Measurements from ENCODE around the gene TAAR6.
A peak's percentile ranks its signal among the peaks of the same experiment; 100 is the strongest.
"Not testable (repeated sequence)": the region's sequence is repeated elsewhere in the genome, so short reads cannot be mapped to it uniquely, and the experiment has no call there.

Gene TAAR6, protein sequence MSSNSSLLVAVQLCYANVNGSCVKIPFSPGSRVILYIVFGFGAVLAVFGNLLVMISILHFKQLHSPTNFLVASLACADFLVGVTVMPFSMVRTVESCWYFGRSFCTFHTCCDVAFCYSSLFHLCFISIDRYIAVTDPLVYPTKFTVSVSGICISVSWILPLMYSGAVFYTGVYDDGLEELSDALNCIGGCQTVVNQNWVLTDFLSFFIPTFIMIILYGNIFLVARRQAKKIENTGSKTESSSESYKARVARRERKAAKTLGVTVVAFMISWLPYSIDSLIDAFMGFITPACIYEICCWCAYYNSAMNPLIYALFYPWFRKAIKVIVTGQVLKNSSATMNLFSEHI

DNA sequence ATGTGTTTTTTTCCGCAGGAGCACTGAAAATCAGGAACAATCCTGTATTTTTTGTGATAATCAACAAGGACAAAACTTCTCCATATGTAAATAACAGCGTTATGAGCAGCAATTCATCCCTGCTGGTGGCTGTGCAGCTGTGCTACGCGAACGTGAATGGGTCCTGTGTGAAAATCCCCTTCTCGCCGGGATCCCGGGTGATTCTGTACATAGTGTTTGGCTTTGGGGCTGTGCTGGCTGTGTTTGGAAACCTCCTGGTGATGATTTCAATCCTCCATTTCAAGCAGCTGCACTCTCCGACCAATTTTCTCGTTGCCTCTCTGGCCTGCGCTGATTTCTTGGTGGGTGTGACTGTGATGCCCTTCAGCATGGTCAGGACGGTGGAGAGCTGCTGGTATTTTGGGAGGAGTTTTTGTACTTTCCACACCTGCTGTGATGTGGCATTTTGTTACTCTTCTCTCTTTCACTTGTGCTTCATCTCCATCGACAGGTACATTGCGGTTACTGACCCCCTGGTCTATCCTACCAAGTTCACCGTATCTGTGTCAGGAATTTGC, at the start of gene TAAR6:
TAAR6 (plus strand) TSS at position 102 of the 557 bp plus-strand sequence; CDS start at position 102, 0 bp downstream.
- no peak for DNase-seq

DNA sequence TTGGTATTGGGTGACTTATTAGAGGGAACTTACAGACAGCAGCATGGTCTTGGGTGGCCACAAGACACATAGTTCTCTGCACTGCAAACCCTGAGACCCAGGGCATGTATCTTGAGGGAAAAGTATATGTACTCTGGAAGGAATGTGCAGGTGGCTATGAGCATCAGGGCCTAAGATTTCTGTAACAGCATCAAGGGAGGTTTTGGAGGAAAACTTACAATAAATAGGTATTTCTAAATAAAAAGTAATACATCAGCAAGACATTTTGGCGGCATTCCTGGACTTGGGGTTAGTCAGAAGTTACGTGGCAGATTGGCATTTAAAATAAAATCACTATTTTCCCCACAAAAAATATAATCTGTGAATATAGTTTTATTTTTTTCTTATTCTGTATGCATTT, 49.2 kb upstream of the TAAR6 start:
- no peak for DNase-seq

DNA sequence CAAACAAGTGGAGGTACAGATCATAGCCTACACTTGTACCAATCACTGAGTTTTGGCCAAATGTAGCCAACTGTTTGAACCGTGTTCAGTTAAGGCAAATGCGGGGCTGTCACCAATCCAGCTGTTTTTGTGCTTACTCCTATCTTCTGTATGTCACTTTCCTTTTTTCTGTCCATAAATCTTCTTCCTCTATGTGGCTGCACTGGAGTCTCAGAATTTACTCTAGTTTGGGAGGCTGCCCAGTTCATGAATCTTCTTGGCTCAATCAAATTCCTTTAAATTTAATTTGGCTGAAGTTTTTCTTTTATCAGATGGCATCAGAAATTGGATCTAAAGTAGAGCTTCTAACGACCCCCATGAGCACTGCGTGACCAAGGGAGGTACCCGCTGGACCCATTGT, 45.5 kb upstream of the TAAR6 start:
- no peak for DNase-seq

DNA sequence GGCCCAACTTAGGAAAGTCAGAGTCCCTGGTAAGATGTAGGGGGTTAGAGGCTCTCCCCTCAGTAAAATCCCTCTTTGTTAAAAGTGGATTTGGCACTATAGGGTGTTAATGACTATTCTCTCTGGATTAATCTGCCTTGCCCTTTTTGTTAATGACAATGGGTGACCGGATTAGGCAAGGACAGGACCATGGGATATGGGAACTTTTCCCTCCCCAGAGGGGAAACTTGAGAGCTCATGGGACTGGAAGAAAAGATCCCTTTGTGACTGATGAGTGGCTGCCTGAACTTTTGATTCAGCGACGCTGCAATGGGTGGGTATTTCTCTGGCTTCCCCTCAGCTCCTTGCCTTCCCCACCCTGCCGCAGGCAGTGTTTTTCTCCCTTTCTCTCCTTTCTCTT, 44.3 kb upstream of the TAAR6 start:
- no peak for DNase-seq

DNA sequence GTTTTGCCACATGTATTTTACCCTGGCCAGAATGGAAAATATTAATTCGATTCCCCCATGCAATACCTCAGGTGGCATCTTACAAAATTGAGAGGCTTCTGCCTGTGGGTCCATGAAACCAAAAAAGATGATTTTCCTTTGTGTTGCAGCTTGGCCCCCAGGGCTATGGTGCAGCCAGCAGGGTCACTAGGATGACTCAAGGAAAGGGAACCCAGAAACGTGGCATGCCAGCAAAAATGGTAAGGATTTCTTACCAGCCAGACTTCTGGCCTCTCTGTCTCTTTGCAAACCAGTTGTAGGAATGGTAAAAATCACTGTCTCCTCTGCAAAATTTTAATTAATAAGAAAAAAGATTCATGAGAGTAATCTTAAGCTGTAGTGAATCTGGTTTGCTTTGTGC, 43.7 kb upstream of the TAAR6 start:
- DNase-seq, result no peak

DNA sequence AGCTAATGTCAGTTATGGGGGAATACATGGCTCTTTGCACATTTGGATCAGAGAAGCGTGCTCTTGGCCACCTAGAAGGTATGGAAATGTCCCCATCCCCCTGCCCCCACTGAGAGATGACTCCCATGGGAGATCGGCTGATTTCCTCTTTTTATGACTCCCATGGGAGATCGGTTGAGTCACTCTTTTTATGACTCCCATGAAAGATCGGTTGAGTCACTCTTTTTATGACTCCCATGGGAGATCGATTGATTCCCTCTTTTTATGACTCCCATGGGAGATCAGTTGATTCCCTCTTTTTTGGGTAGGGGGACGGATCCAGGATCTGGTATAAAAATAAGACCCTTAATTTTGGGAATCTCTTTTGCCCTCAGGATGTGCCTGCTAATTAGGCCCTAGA, 42.3 kb upstream of the TAAR6 start:
- no peak for DNase-seq

DNA sequence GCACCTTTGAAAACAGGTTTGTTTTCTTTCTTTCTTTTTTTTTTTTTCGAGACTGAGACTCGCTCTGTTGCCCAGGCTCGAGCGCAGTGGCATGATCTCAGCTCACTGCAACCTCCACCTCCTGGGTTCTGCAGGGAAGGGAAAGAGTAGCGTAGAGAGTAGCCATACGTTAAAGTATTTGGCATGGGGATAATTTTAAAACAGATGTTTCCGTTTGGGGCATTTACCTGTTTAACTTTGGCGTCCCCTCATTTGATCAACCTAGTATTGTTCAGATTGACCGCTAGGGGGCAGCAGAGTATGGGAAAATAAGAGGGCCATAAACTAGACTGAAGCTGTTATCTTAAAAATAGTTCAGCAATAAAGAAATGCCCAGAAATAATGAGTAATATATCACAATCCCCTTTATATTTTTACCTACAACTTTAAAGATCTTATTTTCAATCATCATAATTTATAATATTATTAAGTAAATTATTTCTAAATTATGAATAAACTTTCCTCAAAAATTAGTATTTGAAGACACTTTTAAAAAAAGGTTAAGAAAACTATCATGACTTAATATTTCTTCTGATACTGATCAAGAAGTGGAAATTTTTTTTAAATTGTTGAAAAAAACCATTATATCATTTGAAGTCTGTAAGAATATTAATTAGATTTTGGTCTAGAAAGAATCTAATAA, 39.7 kb upstream of the TAAR6 start:
- peak; percentile 45 for DNase-seq

DNA sequence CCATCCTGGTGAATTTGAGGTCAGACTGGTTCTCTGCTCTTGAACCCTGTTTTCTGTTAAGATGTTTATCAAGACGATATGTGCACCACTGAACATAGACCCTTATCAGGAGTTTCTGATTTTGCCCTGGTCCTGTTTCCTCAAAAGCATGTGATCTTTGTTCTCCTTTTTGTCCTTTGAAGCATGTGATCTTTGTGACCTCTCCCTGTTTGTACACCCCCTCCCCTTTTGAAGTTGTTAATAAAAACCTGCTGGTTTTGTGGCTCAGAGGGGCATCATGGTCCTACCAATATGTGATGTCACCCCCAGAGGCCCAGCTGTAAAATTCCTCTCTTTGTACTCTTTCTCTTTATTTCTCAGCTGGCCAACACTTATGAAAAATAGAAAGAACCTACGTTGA, 35.6 kb upstream of the TAAR6 start:
- not testable (repeated sequence) for DNase-seq

DNA sequence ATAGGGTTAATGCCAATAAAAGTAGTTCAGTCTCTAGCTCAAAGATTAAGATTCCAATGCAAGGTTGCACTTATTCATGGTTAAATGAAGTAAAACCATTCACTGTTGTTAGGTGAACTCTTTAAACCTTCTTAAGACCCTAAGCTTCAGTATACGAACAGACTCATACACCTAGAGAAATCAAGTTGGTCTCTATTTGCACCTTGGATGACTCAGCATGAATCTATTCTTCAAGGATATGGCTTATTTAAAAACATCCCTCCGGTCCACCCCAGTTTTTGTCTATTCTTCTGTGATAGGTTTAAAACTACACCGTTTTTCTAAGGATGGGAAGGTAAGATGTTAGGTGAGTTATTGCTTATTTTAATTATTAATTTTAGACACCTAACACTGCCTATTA, 33.0 kb upstream of the TAAR6 start:
- DNase-seq, result no peak

DNA sequence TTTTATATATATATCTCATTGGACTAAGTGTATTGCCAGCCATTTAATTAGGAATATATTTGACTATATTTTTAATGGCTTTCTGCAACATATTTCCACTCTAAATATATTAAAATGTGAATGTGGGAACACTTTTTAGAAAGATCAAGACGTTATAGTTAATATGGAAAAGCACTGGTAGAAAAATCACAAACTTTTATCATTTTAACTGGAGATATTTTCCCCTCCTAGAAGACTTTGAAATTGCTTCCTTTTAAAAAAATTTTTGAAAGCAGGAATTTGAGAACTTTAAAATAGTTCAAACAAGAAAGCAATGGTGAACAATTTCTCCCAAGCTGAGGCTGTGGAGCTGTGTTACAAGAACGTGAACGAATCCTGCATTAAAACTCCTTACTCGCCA, 32.1 kb upstream of the TAAR6 start, which contains the start of gene TAAR9:
TAAR9 (plus strand) TSS at position 301 of the 400 bp plus-strand sequence; CDS start at position 314, 13 bp downstream.
- DNase-seq, result no peak

DNA sequence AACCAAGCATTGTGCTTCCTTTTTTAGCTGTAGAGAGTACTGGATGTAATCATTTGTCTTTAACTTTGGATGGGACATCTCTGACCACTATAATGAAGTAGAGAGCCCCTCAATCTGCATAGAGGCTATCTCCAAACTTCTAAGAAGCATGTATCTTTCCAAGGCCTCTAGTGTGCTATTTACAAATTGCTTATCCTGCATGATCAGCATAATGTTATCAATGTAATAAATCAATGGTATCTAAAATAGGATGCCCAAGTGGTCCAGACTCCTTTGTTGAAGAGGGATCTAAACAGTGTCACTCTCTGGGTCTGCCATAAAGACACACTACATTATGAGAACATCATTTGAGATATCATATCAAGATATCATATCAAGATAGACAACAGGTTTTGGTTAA, 25.3 kb upstream of the TAAR6 start:
- no peak for DNase-seq

DNA sequence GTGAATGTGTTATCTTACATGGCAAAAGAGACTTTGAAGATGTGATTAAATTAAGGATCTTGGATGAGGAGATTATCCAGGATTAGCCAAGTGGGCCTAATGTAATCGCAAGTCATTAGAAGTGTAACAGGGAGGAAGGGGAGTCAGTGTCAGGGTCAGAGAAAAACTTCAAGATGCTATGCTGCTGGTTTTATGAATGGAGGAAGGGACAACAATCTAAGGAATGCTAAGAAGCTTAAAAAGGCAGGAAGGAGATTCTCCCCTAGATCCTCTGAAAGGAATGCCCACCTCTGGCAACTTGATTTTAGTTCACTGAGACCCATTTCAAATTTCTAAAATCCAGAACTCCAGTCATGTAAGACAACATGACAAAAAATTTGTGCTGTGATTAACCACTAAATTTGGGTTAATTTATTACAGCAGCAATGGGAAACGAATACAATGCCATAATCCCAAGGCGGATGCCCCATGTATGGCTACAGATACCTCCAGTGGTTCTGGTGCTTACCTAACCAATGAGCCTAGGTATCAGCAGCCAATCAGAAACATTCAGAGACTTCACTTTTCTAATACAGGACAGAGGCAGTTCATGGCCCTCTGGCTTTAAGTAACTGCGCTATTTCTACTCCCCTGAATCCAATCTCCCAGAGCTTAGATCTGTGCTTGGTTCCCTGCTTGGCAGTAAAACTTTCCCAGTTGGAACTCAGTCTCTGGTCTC, 21.2 kb upstream of the TAAR6 start:
- DNase-seq, result no peak

DNA sequence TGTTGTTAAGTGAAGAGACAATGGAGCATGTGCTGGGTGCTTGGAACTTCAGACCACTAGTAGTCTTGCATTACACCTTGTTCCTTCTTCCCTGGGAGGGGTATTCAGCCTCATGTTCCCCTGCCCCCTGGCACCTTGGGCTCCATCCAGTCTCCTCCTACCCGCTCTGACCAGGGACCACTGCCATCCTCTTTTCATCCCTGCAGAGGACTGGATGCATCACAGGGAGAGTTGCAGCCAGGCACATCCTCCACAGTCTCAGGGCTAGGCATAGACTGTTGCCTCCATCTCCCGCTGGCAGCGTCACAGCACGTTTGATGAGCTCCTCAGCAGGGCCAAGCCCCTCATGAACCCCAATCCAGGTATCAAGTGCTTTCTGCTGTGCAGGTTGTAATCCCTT, 18.9 kb upstream of the TAAR6 start:
- DNase-seq, result no peak

DNA sequence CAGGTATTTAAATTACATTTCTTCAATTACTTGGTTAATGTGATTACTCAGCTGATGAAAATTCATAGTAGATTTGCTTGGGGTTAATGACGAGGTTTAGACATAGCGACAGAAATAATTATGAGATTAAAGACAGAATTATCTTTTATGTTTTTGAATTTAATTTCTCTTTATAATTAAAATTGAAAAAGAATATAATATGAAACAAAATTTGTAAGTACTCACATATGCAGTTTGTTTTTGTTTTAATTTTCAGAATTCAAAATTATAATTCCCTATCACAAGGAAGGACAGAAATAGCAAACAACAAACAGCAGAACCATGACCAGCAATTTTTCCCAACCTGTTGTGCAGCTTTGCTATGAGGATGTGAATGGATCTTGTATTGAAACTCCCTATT, 17.8 kb upstream of the TAAR6 start, which contains the start of gene TAAR8:
TAAR8 (plus strand) TSS at position 301 of the 400 bp plus-strand sequence; CDS start at position 322, 21 bp downstream.
- DNase-seq, result no peak

DNA sequence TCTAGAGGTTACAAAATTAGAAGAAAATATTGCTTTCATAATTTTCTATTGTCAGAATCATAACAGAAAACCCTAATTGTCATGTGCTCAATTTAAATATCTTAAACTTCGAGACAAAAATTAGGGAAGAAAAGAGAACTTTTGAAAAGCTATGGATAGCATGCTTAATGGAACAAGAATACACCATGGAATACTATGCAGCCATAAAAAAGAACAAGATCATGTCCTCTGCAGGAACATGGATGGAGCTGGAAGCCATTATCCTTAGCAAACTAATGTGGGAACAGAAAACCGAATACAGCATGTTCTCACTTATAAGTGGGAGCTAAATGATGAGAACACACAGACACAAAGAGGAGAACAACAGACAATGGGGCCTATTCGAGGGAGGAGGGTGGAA, 10.0 kb upstream of the TAAR6 start:
- DNase-seq, result not testable (repeated sequence)

DNA sequence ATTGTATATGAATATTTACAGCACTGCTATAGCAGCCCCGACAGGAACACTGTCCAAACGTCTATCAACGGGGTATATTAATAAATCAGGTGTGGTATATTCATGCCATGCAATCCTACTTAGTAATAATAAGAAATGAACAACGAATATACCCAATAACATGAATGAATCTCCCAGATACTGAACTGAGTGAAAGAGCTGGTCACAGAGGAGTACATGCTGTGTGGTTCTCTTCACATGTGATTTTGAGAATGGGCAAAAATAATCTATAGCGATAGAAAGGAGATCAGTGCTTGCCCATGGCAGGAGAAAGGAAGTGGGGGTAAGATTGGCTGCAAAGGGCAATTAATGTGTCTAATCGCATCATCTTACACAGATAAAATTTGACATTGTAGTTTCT, 3.7 kb upstream of the TAAR6 start:
- no peak for DNase-seq

DNA sequence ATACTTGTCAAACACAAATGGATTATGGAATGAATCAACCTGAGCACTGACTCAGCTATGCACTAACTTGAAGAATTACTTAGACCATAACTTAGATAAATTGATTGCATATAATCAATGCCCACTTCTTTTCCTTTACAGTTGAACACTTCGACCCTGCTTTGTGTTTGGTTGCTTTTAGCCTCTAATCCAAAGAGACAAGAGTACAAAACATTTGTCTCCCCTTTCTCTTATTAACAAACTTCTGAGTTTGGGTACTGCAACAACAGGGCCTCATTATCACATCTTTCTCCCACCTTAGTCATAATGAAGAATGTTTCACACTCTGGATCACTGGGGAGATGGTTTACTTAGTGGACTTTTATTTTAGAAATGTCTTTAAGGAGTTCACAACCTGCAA, 2.6 kb upstream of the TAAR6 start:
- DNase-seq, result no peak

DNA sequence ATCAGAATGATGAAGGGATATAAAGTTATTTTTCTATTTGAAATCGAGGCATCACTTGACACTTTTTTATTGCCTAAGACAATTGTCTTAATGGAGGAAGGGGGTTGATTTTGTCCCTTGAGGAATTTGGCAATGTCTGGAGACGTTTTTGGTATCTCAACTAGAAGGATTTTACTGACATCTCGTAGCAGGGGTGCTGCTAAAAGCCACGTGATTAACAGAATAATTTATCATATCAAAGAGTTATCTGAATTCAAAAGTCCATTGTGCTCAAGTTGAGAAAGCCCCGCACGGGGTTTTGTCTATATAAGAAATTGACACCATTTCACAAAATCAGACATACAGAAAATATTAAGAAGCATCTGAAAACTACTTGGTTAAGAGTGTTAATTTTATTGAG, 1.5 kb upstream of the TAAR6 start:
- DNase-seq, result no peak

DNA sequence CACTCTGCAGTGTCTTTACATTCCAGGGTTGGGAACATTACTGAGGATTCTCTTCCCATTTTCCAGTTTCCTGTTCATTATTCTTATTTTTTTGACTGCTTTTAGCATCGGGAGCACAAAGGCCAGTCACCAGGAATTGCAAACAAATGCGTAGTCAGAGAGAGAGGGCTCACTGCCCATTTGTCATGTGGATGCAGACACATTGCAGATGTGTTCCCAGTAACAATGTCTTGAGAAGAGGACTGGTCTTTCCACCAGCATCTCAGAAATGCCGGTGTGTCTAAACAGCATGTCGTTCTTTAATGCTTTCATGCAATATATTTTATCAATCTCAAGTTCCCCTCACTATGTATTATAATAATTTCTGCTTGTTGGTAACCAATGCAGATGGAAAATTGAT, 952 bp upstream of the TAAR6 start:
- no peak for DNase-seq

DNA sequence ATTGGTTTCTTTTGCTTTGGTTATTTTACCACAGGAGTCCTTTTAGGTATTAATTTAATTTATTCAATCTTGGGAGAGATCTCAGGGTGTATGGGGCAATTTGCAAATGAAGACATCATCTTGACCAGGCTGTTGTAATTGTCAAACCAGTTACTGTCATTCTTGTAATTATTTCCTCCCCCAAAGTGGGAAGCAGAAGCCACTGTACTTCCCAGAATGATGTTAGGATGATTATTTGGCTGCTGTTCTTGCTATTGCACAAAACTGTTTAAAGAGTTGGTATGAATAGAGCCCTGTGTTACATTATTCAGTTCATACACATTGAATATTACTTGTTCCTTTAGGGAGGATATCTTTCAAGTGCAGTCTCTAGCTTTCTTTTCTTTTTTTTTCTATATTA, 1.7 kb downstream of the TAAR6 start:
- DNase-seq, result no peak

DNA sequence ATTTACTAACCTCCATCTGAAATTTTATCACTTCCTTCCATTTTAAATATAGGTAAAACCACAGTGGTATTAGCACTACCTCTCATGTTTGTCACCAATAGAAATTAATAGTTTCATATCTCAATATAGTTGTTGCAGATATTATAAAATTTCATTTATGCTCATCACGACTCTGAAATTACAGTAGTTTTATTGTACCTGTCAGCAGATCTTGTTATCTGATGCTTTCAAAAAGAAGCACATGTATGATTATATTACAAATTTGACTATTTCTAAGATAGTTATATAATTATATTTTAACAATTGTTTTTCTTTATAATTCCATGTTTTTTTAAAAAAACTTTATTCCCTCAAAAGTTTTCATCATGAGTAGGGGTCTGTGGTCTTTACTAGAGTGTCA, 14.6 kb downstream of the TAAR6 start:
- no peak for DNase-seq

DNA sequence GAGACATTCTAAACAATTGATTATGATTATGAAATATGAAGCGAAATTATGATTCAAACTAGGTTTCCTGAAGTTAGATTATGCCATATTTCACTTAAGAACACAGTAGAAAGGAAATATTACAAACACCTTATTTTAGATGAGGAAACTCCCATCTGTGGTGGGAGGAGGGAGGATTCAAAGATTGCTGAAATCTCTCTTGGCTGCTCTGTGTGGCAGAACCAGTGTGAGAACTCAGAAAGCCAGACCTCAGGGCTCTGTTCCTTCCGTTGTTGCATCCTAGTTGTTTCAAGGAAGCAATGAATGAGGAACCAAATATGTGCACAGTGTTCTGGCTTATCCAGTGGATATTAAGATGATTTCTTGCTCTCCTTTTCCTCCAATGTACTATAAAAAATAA, 17.3 kb downstream of the TAAR6 start:
- DNase-seq, result no peak

DNA sequence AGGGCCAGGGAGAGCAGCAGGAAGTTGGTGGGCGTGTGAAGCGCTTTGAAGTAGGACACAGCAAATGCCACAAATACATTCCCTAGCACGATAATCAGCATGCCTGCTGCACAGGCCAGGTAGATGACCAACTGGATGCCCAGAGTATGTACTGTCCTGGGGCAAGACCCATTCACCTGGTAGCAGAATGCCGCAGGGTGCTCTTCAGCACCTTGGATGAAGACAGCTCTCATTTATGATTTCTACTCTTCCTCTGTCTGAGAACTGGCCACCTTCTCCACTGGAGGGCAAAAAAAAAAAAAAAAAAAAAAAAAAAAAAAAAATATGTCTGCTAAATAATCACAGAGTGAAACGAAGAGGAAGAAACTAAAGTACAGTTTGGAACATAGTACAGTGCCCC, 19.3 kb downstream of the TAAR6 start, which contains the start of gene TAAR5:
TAAR5 (minus strand) TSS at position 288 of the 400 bp plus-strand sequence; CDS start at position 233, 55 bp downstream.
- DNase-seq, result no peak

All from NCI-H510A treated with DMSO at 0.1 percent for 48 hours (cell line).